ENCODE results near the gene ACBD6.

DNA sequence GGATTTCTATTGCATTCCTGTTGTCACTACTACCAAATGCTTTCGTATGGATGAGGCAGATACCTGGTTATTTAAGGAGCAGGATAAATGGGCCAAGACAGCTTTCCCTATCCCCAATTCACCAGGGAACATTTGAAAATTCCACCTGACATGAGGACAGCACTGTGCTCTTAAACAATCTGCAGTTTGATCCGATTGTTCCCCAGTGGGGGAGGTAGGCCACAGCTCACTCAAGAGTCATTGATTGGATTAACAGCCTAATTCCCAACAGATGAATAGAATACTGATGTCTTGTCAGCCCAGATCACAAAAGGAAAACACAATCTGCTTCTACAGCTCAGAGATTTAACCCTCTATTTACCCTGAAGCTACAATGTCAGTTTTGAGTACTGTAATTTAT, 148.4 kb downstream of the ACBD6 start:
- TF ChIP-seq, protein P1, sequence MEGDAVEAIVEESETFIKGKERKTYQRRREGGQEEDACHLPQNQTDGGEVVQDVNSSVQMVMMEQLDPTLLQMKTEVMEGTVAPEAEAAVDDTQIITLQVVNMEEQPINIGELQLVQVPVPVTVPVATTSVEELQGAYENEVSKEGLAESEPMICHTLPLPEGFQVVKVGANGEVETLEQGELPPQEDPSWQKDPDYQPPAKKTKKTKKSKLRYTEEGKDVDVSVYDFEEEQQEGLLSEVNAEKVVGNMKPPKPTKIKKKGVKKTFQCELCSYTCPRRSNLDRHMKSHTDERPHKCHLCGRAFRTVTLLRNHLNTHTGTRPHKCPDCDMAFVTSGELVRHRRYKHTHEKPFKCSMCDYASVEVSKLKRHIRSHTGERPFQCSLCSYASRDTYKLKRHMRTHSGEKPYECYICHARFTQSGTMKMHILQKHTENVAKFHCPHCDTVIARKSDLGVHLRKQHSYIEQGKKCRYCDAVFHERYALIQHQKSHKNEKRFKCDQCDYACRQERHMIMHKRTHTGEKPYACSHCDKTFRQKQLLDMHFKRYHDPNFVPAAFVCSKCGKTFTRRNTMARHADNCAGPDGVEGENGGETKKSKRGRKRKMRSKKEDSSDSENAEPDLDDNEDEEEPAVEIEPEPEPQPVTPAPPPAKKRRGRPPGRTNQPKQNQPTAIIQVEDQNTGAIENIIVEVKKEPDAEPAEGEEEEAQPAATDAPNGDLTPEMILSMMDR (conservative IDR thresholded peaks at IDR 0.05; ENCODE audit: low read length) = no peak
- TF ChIP-seq EZH2phosphoT487 (IDR thresholded peaks at IDR 0.05; ENCODE audit: borderline replicate concordance) = no peak
